TTC549 (cell line): Measurements from ENCODE around the gene AIFM3.

Experiments
- FAIRE-seq: peaks from 2 replicates; lab custom pipeline; 2012; peaks lifted over from hg19 to GRCh38; lab: Jason Lieb, UNC

AIFM3 gene

DNA sequence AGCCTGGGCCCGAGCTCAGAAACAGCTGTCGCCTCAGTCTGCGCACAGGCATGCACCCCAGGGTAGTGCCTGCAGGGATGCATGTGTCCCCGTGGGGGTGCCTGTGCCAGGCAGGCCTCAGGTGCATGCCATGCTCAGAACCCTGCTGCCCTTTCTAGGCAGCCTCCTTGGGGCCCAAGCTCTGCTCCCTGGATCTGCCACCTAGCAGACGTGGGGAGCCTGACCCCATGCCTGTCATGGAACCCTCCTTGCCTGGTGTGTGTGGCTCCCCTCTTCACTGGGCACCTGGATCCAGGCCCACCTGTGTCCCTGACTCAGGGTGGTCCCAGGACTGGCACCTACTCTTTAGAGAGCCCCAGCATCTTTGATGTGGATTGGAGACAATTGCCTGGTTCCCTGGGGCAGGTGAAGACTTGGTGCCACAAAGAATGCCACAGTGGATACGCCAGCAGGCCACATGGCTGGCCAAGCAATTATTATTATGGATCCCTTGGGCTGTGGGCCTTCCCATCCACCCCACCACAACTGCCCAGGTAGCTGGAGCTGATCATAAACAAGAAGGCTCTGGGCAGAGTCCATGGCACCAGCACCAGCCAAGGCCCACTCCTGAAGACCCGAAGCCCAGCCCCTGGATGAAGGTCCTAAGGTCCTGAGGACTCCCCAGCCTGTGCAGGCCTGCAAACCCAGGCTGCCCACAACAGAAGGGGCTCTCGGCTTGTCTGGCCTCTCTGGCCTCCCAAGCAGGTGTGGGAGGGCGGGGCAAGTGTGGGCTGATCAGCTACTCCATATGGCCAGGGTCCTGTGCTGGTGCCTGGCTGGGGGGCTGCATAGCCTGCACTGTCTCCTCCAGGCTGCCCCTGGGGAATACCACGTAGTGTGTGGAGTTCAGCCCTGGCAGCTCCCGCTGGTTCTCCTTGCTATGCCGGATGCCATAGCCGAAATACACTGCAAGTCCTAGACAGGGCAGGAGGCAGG, 61.5 kb downstream of the AIFM3 start:
- no peak for FAIRE-seq

DNA sequence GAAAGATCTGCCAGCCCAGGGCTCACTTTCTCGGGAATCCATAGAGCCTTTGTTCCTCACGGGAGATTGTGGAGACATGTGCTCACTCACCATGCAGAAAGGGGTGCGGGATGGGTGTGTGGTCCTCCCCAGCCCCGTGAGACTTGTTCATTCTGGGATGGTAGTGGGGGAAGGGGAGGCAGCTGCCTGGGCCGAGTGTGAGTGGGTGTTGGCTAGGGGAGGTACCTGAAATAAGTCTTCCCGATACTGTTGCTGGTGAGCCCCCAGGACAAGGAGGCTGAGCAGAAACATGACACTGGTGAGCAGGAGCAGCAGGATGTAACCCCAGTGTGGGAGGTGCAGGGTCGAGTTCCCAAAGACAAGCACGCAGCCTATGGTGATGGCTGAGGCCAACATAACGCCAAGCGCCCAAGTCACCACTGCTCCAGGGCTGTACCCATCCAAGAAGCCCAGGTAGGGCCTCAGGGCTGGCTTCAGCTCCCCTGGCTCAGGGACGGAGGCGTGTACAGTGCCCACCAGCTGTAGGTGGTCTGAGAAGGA, 62.5 kb downstream of the AIFM3 start:
- FAIRE-seq, result no peak

DNA sequence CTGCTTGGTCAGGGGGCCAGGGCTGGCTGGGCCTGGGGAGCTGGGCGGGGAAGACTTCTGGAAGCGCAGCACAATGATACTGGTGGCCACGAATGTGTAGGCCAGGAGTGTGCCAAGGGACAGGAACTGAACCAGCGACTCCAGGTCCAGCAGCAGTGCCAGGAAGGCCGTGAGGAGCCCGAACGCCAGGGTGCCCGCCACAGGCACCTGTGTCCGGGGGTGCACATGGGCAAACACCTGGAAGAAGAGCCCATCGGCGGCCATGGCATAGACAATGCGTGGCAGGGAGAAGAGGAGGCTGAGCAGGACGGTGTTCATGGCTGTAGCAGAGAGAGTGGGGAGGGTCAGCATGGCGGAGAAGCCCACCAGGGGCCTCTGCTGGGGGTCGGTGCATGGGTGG, 63.0 kb downstream of the AIFM3 start:
- FAIRE-seq, result no peak
